ENCODE measurements around the gene ARRB2.

DNA sequence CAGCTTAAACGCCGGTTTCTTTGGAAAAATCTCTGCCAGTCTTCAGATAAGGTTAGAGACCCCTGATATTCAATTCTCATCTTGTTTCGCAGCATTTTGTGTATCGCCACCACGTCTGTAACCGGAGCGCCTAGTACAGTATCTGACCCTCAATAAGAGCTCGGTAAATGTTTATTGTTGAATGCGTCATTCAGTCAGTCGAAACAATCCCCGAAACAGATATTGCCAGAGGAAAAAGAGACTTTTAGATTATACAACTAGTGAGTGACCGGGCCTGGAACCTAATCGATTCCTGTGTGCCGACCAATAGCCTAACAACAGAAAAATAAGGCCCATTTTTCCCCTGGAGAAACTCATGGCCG is 7.1 kb upstream of the ARRB2 start:
- TF ChIP-seq POLR2A (IDR thresholded peaks at IDR 0.05; ENCODE audit: low read length) (no peak), GATA1 (IDR thresholded peaks at IDR 0.05; ENCODE audit: low read depth, low read length) (no peak)
